Body of pancreas (tissue), 4 donors: ENCODE results near the gene NOL12. TPM values are rescaled to one million over a fixed set of nuclear protein-coding genes. Genes with fewer than 3 reads are reported as not detected.

Source experiments
- ATAC-seq: fragments of 150-250 bp; one replicate; pipeline ENCODE4 v1.9.1; 2016
- DNase-seq, 4 donors: peaks; one replicate each; pipeline ENCODE4 v3.0.0-alpha.2; 2019
- H3K27ac ChIP-seq, 4 donors: fragments of 200-600 bp; sonication (generic); 1 replicate in 3 of 4; 2 replicates in 1 of 4; pipeline versions ENCODE4 v1.5.1 to v1.6.1; 2016 to 2019; ENCODE audit warnings: mild to moderate bottlenecking in 1 of 4, mixed read lengths in 1 of 4, moderate library complexity in 1 of 4
- H3K27me3 ChIP-seq, 2 donors: fragments of 200-600 bp; sonication (generic); one replicate each; pipeline ENCODE4 v1.6.0; 2016; ENCODE audit warnings: mild to moderate bottlenecking in 1 of 2
- H3K36me3 ChIP-seq, 2 donors: fragments of 200-600 bp; sonication (generic); replicated peaks in 1 of 2; 2 replicates each; pipeline ENCODE4 v1.5.1; 2016; ENCODE audit warnings: low read depth in 2 of 2; ENCODE audit not compliant: insufficient read depth in 1 of 2
- H3K4me1 ChIP-seq: fragments of 200-600 bp; sonication (generic); one replicate; pipeline ENCODE4 v1.6.0; 2016
- H3K4me3 ChIP-seq, 2 donors: fragments of 200-600 bp; sonication (generic); 1 replicate in 1 of 2; 2 replicates in 1 of 2; pipeline ENCODE4 v1.5.1; 2016 to 2019
- H3K9me3 ChIP-seq, 3 donors: fragments of 200-600 bp; sonication (generic); 1 replicate in 2 of 3; 2 replicates in 1 of 3; pipeline ENCODE4 v1.5.1; 2016
- CTCF ChIP-seq, 7 experiments: fragments of 450-650 bp in 4 of 7; fragments of 200-600 bp in 3 of 7; sonication (generic) in 3 of 7; IDR thresholded peaks; one replicate each; pipeline ENCODE4 v1.5.1; 2016 to 2019; ENCODE audit warnings: antibody characterized with exemption in 7 of 7
- POLR2A ChIP-seq, 3 donors: fragments of 450-650 bp; IDR thresholded peaks; one replicate each; pipeline ENCODE4 v1.6.1; 2016; ENCODE audit warnings: antibody characterized with exemption in 3 of 3, mild to moderate bottlenecking in 2 of 3
- WGBS, 2 donors: methylation state at CpG; one replicate each; pipeline ENCODE4 v1.1.5; 2017; 5-methylcytosine and 5-hydroxymethylcytosine counted together
- intact Hi-C: fragments of 100-400 bp; cut with DNase I; formaldehyde crosslinking; loops from one replicate; pipeline ENCODE4 v1.15.1; 2023
- total RNA-seq, 2 donors: library from RNA; depleted of rRNA; stranded (reverse); fragments of >200 nt; gene quantifications; one replicate each; pipeline ENCODE4 v1.1.0, GENCODE V29; 2016

The NOL12 gene
- total RNA-seq, 2 donors from 2014 or later: 10.4 to 19.1 TPM

- Histone ChIP-seq H3K27ac (no peak overlapping the region), H3K4me1 (no peaks in the 10 kb centered on the region), H3K36me3 (no peaks in the 10 kb centered on the region), H3K9me3 (no peaks in the 10 kb centered on the region), H3K27me3 (no peaks in the 10 kb centered on the region), H3K4me3 (no peak overlapping the region)
- DNase-seq: no peak
- 54 to 97% methylated on average over 3 of the region's 3 CpGs for WGBS, 2 donors
- no peak for ATAC-seq
- intact Hi-C loops: no loop called here
- TF ChIP-seq POLR2A (IDR thresholded peaks at IDR 0.05) (no peak), CTCF (IDR thresholded peaks at IDR 0.05) (no peak)
Observed at GRCh38 chr22:37704645-37705044, 18.5 kb downstream of the NOL12 start.

GRCh38 chr22:37705205-37705604 is 19.1 kb downstream of the NOL12 start:
- TF ChIP-seq CTCF (IDR thresholded peaks at IDR 0.05) (no peak), POLR2A (IDR thresholded peaks at IDR 0.05) (no peak)
- no peaks in the 10 kb centered on the region for H3K36me3 ChIP-seq
- intact Hi-C loops: no loop called here
- H3K4me1 ChIP-seq: no peaks in the 10 kb centered on the region
- no peaks in the 10 kb centered on the region for H3K9me3 ChIP-seq
- no peak overlapping the region for H3K4me3 ChIP-seq
- no peak overlapping the region for H3K27ac ChIP-seq
- H3K27me3 ChIP-seq: no peaks in the 10 kb centered on the region
- ATAC-seq (no peak), DNase-seq (no peak)
- WGBS, 2 donors: 91 to 96% methylated on average over 3 of the region's 3 CpGs

- DNase-seq (peak in 1 of 4 donors; percentile 25), ATAC-seq (no peak)
- H3K27ac ChIP-seq: no peak overlapping the region
- no peaks in the 10 kb centered on the region for H3K4me1 ChIP-seq
- no peaks in the 10 kb centered on the region for H3K9me3 ChIP-seq
- 71 to 80% methylated on average over 8 to 22 of the region's 25 CpGs for WGBS, 2 donors
- intact Hi-C loops: no loop called here
- TF ChIP-seq CTCF (IDR thresholded peaks at IDR 0.05) (no peak), POLR2A (IDR thresholded peaks at IDR 0.05) (no peak)
- no peaks in the 10 kb centered on the region for H3K36me3 ChIP-seq
- H3K27me3 ChIP-seq: no peaks in the 10 kb centered on the region
- no peak overlapping the region for H3K4me3 ChIP-seq
Observed at GRCh38 chr22:37708580-37709444, 22.7 kb downstream of the NOL12 start.

- DNase-seq: no peak
Observed at GRCh38 chr22:37709445-37709765, 23.3 kb downstream of the NOL12 start.

More at GRCh38 chr22:37709445-37709765, 23.3 kb downstream of the NOL12 start:
- Histone ChIP-seq H3K36me3 (no peaks in the 10 kb centered on the region), H3K27ac (no peak overlapping the region), H3K4me1 (no peaks in the 10 kb centered on the region), H3K4me3 (no peak overlapping the region), H3K9me3 (no peaks in the 10 kb centered on the region), H3K27me3 (no peaks in the 10 kb centered on the region)
- no peak for ATAC-seq
- 89% methylated on average over 3 of the region's 15 CpGs; no CpG with 5 or more reads in 1 of the 2 donors for WGBS, 2 donors
- intact Hi-C loops: no loop called here
- TF ChIP-seq POLR2A (IDR thresholded peaks at IDR 0.05) (no peak), CTCF (IDR thresholded peaks at IDR 0.05) (no peak)
